ENCODE data around the gene LMBRD2. TPM values are rescaled to one million over a fixed set of nuclear protein-coding genes. Genes with fewer than 3 reads are reported as not detected.

Gene LMBRD2
- total and polyA plus RNA-seq, 10 of the 15 experiments (the other 5 are each of a cell fraction or from before 2014, with no cell fraction given) = 0.90 to 9.8 (median 6.5) TPM

GRCh38 chr5:36056422-36056821, 95.3 kb downstream of the LMBRD2 start (continued):
- TF ChIP-seq, protein P1, sequence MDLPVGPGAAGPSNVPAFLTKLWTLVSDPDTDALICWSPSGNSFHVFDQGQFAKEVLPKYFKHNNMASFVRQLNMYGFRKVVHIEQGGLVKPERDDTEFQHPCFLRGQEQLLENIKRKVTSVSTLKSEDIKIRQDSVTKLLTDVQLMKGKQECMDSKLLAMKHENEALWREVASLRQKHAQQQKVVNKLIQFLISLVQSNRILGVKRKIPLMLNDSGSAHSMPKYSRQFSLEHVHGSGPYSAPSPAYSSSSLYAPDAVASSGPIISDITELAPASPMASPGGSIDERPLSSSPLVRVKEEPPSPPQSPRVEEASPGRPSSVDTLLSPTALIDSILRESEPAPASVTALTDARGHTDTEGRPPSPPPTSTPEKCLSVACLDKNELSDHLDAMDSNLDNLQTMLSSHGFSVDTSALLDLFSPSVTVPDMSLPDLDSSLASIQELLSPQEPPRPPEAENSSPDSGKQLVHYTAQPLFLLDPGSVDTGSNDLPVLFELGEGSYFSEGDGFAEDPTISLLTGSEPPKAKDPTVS (IDR thresholded peaks at IDR 0.05; ENCODE audit: low read depth, low read length) = no peak
- TF ChIP-seq NR2F1 (conservative IDR thresholded peaks at IDR 0.05) = no peak
- TF ChIP-seq GATAD2B (conservative IDR thresholded peaks at IDR 0.05; ENCODE audit: low read depth) = no peak
- no peak for TF ChIP-seq TCF3 (IDR thresholded peaks at IDR 0.05; ENCODE audit: borderline replicate concordance, insufficient read depth, low read depth, low read length)

DNA sequence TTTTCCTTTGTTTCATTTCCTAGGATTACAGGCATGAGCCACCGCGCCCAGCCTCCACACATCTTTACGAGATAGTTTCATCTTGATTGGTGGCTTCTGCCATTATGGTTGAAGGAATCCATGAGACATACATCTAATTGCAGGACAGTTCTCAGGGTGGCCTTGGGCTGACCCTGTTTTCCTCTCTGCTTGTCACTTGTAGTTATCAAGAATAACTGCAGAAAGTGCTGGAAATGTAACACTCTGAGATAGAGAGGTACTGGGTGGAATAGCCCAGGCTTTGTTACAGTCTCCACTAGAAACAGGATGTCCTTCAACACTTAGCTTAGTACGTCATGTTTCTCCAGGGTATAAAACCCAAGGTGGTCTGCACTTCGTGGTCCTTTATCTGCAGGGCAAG, 95.7 kb downstream of the LMBRD2 start:
- Histone ChIP-seq H3K79me2 (ENCODE audit: control insufficient read depth, insufficient read depth, low read length) (no peaks in the 10 kb centered on the region), H3K4me3 (no peak overlapping the region), H3K9ac (ENCODE audit: control insufficient read depth, insufficient read depth, low read length) (no peak overlapping the region), H3K9me3 (replicated peaks; ENCODE audit: control insufficient read depth, insufficient read depth, low read length) (no peaks in the 10 kb centered on the region), H4K20me1 (ENCODE audit: control insufficient read depth, insufficient read depth) (no peaks in the 10 kb centered on the region), H3K4me1 (ENCODE audit: control insufficient read depth, insufficient read depth, low read length) (no peaks in the 10 kb centered on the region), H3K4me2 (ENCODE audit: control insufficient read depth, insufficient read depth) (no peak overlapping the region), H2AFZ (ENCODE audit: control insufficient read depth, low read depth, low read length) (no peak overlapping the region), H3K36me3 (ENCODE audit: control insufficient read depth in 2 of 2, insufficient read depth in 2 of 2, low read length in 1 of 2) (no peaks in the 10 kb centered on the region), H3K27me3 (replicated peaks in 1 of 2; ENCODE audit: control insufficient read depth in 2 of 2, insufficient read depth in 2 of 2, low read length in 1 of 2) (no peaks in the 10 kb centered on the region; a peak in 1 of 4 replicates), H3K27ac (ENCODE audit: control insufficient read depth, insufficient read depth) (no peak overlapping the region)
- ChIA-PET CTCF (no interaction called here), RAD21 (ENCODE audit: unreplicated experiment) (no interaction called here), POLR2A (no interaction called here), SMC1A (ENCODE audit: uncharacterized antibody, unreplicated experiment) (no interaction called here)
- BruUV-seq (replicated peaks) = no TSS peak
- DNase-seq (ENCODE audit: low read depth, low spot score) = no peak
- intact Hi-C loops (cut with micrococcal nuclease; ENCODE audit: unreplicated experiment) (no loop called here), in situ Hi-C loops (cut with MboI) (no loop called here)
- FAIRE-seq = no peak
- 46% methylated on average over 5 of the region's 5 CpGs for WGBS (ENCODE audit: insufficient coverage, insufficient replicate concordance, low lambda C conversion rate, missing lambda C conversion rate)
- no peak for TF ChIP-seq RAD51 (IDR thresholded peaks at IDR 0.05)
- ATAC-seq = no peak

- ChIA-PET SMC1A (ENCODE audit: uncharacterized antibody, unreplicated experiment) (no interaction called here), CTCF (no interaction called here), RAD21 (ENCODE audit: unreplicated experiment) (no interaction called here), POLR2A (no interaction called here)
- intact Hi-C loops (cut with micrococcal nuclease; ENCODE audit: unreplicated experiment) (no loop called here), in situ Hi-C loops (cut with MboI) (no loop called here)
- no peaks in the 10 kb centered on the region for H4K20me1 ChIP-seq (ENCODE audit: control insufficient read depth, insufficient read depth)
- no peak overlapping the region for H3K27ac ChIP-seq (ENCODE audit: control insufficient read depth, insufficient read depth)
- TF ChIP-seq, protein P2, sequence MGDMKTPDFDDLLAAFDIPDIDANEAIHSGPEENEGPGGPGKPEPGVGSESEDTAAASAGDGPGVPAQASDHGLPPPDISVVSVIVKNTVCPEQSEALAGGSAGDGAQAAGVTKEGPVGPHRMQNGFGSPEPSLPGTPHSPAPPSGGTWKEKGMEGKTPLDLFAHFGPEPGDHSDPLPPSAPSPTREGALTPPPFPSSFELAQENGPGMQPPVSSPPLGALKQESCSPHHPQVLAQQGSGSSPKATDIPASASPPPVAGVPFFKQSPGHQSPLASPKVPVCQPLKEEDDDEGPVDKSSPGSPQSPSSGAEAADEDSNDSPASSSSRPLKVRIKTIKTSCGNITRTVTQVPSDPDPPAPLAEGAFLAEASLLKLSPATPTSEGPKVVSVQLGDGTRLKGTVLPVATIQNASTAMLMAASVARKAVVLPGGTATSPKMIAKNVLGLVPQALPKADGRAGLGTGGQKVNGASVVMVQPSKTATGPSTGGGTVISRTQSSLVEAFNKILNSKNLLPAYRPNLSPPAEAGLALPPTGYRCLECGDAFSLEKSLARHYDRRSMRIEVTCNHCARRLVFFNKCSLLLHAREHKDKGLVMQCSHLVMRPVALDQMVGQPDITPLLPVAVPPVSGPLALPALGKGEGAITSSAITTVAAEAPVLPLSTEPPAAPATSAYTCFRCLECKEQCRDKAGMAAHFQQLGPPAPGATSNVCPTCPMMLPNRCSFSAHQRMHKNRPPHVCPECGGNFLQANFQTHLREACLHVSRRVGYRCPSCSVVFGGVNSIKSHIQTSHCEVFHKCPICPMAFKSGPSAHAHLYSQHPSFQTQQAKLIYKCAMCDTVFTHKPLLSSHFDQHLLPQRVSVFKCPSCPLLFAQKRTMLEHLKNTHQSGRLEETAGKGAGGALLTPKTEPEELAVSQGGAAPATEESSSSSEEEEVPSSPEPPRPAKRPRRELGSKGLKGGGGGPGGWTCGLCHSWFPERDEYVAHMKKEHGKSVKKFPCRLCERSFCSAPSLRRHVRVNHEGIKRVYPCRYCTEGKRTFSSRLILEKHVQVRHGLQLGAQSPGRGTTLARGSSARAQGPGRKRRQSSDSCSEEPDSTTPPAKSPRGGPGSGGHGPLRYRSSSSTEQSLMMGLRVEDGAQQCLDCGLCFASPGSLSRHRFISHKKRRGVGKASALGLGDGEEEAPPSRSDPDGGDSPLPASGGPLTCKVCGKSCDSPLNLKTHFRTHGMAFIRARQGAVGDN (IDR thresholded peaks at IDR 0.05) = no peak
- no peak for TF ChIP-seq NKRF (conservative IDR thresholded peaks at IDR 0.05)
- BruUV-seq (replicated peaks) = no TSS peak
- H3K4me1 ChIP-seq (ENCODE audit: control insufficient read depth, insufficient read depth, low read length) = no peaks in the 10 kb centered on the region
- H3K36me3 ChIP-seq (ENCODE audit: control insufficient read depth in 2 of 2, insufficient read depth in 2 of 2, low read length in 1 of 2) = no peaks in the 10 kb centered on the region
- 0% methylated on average over 3 of the region's 3 CpGs for WGBS (ENCODE audit: insufficient coverage, insufficient replicate concordance, low lambda C conversion rate, missing lambda C conversion rate)
- no peak overlapping the region for H3K4me3 ChIP-seq
- no peak overlapping the region for H3K9ac ChIP-seq (ENCODE audit: control insufficient read depth, insufficient read depth, low read length)
- FAIRE-seq (no peak), ATAC-seq (no peak), DNase-seq (ENCODE audit: low read depth, low spot score) (no peak)
- no peak overlapping the region for H3K4me2 ChIP-seq (ENCODE audit: control insufficient read depth, insufficient read depth)
- H3K79me2 ChIP-seq (ENCODE audit: control insufficient read depth, insufficient read depth, low read length) = no peaks in the 10 kb centered on the region
- H3K9me3 ChIP-seq (replicated peaks; ENCODE audit: control insufficient read depth, insufficient read depth, low read length) = no peaks in the 10 kb centered on the region
- no peak overlapping the region for H2AFZ ChIP-seq (ENCODE audit: control insufficient read depth, low read depth, low read length)
- no peaks in the 10 kb centered on the region for H3K27me3 ChIP-seq (replicated peaks in 1 of 2; ENCODE audit: control insufficient read depth in 2 of 2, insufficient read depth in 2 of 2, low read length in 1 of 2)
Measured at GRCh38 chr5:36054647-36055046, 97.0 kb downstream of the LMBRD2 start.
